Liver (tissue), 9 donors: ENCODE data around the gene TMEM205. TPM values are rescaled to one million over a fixed set of nuclear protein-coding genes. Genes with fewer than 3 reads are reported as not detected.
"Not testable (repeated sequence)": the region's sequence is repeated elsewhere in the genome, so short reads cannot be mapped to it uniquely, and the experiment has no call there.

Experiments
- DNase-seq: peaks from one replicate; pipeline ENCODE4 v3.0.0-alpha.2; 2017; ENCODE audit warnings: low spot score
- H3K27ac ChIP-seq, 2 donors: one replicate each; pipeline ENCODE4 v1.7.0; 2013; ENCODE audit warnings: inconsistent platforms in 2 of 2, low read length in 2 of 2, control low read depth in 1 of 2, low read depth in 1 of 2, mild to moderate bottlenecking in 1 of 2
- H3K27me3 ChIP-seq, 4 donors: one replicate each; pipeline versions ENCODE4 v1.6.1 to v1.7.0; 2013; ENCODE audit warnings: low read length in 3 of 4, inconsistent platforms in 1 of 4, mild to moderate bottlenecking in 1 of 4, moderate library complexity in 1 of 4; ENCODE audit not compliant: control insufficient read depth in 4 of 4, insufficient read depth in 4 of 4
- H3K36me3 ChIP-seq, 4 donors: one replicate each; pipeline versions ENCODE4 v1.6.1 to v1.7.0; 2013; ENCODE audit warnings: low read length in 3 of 4, mild to moderate bottlenecking in 3 of 4, low read depth in 1 of 4, moderate library complexity in 1 of 4; ENCODE audit not compliant: control insufficient read depth in 4 of 4, insufficient read depth in 3 of 4
- H3K4me1 ChIP-seq, 4 donors: one replicate each; pipeline versions ENCODE4 v1.6.1 to v1.7.0; 2013; ENCODE audit warnings: low read length in 3 of 4, mild to moderate bottlenecking in 3 of 4, moderate library complexity in 1 of 4; ENCODE audit not compliant: control insufficient read depth in 4 of 4, insufficient read depth in 4 of 4
- H3K4me3 ChIP-seq, 3 donors: one replicate each; pipeline versions ENCODE4 v1.6.1 to v1.7.0; 2013; ENCODE audit warnings: low read length in 3 of 3, control low read depth in 1 of 3, low read depth in 1 of 3, mild to moderate bottlenecking in 1 of 3
- H3K9ac ChIP-seq, 2 donors: one replicate each; pipeline ENCODE4 v1.7.0; 2013; ENCODE audit warnings: low read length in 2 of 2, mild to moderate bottlenecking in 2 of 2, moderate library complexity in 2 of 2, control low read depth in 1 of 2, low read depth in 1 of 2
- H3K9me3 ChIP-seq, 4 donors: one replicate each; pipeline versions ENCODE4 v1.6.1 to v1.7.0; 2013; ENCODE audit warnings: low read length in 3 of 4; ENCODE audit not compliant: control insufficient read depth in 4 of 4
- EGR1 ChIP-seq, 2 donors: IDR thresholded peaks; 2 replicates each; pipeline ENCODE4 v1.6.1; 2016 to 2018; ENCODE audit warnings: antibody characterized with exemption in 2 of 2, low read depth in 2 of 2
- FOXA2 ChIP-seq: IDR thresholded peaks from 2 replicates; pipeline ENCODE4 v1.6.1; 2016; ENCODE audit warnings: antibody characterized with exemption
- HNF4A ChIP-seq, 2 donors: conservative IDR thresholded peaks; 2 replicates each; pipeline ENCODE4 v1.6.1; 2016; ENCODE audit warnings: antibody characterized with exemption in 2 of 2, mild to moderate bottlenecking in 2 of 2
- HNF4G ChIP-seq: IDR thresholded peaks from 2 replicates; pipeline ENCODE4 v1.6.1; 2016; ENCODE audit warnings: antibody characterized with exemption
- JUND ChIP-seq, 2 donors: IDR thresholded peaks; 2 replicates each; pipeline ENCODE4 v1.6.1; 2016; ENCODE audit warnings: antibody characterized with exemption in 2 of 2
- NR2F2 ChIP-seq: IDR thresholded peaks from 2 replicates; pipeline ENCODE4 v1.6.1; 2016; ENCODE audit warnings: antibody characterized with exemption
- RXRA ChIP-seq, 2 donors: IDR thresholded peaks; 2 replicates each; pipeline ENCODE4 v1.6.1; 2017 to 2018; ENCODE audit warnings: antibody characterized with exemption in 2 of 2, mild to moderate bottlenecking in 1 of 2
- SP1 ChIP-seq: IDR thresholded peaks from 2 replicates; pipeline ENCODE4 v1.6.1; 2018; ENCODE audit warnings: antibody characterized with exemption, mild to moderate bottlenecking
- TAF1 ChIP-seq: conservative IDR thresholded peaks from 2 replicates; pipeline ENCODE4 v1.6.1; 2016; ENCODE audit warnings: antibody characterized with exemption, mild to moderate bottlenecking
- WGBS: extraction: QIAGEN DNeasy Blood & Tissue Kit; methylation state at CpG from one replicate; pipeline ENCODE4 v1.1.7; 2013; 5-methylcytosine and 5-hydroxymethylcytosine counted together
- polyA plus RNA-seq, 2 donors: library from polyadenylated mRNA; stranded (reverse) in 1 of 2; unstranded in 1 of 2; fragments of 200-250 nt in 1 of 2; fragments of >200 nt in 1 of 2; fragmentation: Nextera tagmentation in 1 of 2; extraction: Ambion mirVana in 1 of 2; gene quantifications; one replicate each; pipeline versions ENCODE4 v1.2.1 to v1.2.3, GENCODE V29; 2013 to 2015
- total RNA-seq, 2 donors: library from RNA; depleted of rRNA; stranded (reverse); fragments of >200 nt; gene quantifications; one replicate each; pipeline ENCODE4 v1.2.3, GENCODE V29; 2014
- TF ChIP-seq, protein P1 (sequence below): IDR thresholded peaks from 2 replicates; pipeline ENCODE4 v1.6.1; 2016; ENCODE audit warnings: antibody characterized with exemption
- TF ChIP-seq, protein P2 (sequence below): fragments of 150-350 bp; IDR thresholded peaks from 2 replicates; pipeline ENCODE4 v1.5.1; 2017; ENCODE audit warnings: improper control_type of control experiment, low read depth, low read length; ENCODE audit not compliant: missing input control
- TF ChIP-seq, protein P3 (sequence below): IDR thresholded peaks from 2 replicates; pipeline ENCODE4 v1.6.1; 2016; ENCODE audit warnings: antibody characterized with exemption
- TF ChIP-seq, protein P4 (sequence below): IDR thresholded peaks from 2 replicates; pipeline ENCODE4 v1.6.1; 2016; ENCODE audit warnings: antibody characterized with exemption, mild to moderate bottlenecking
- donor health status: healthy.
- donor health status: healthy.
- donor health status: healthy.
- donor health status: healthy.
- donor health status: healthy.

The TMEM205 gene
- total and polyA plus RNA-seq, 4 donors = 110 to 410 (median 272) TPM

DNA sequence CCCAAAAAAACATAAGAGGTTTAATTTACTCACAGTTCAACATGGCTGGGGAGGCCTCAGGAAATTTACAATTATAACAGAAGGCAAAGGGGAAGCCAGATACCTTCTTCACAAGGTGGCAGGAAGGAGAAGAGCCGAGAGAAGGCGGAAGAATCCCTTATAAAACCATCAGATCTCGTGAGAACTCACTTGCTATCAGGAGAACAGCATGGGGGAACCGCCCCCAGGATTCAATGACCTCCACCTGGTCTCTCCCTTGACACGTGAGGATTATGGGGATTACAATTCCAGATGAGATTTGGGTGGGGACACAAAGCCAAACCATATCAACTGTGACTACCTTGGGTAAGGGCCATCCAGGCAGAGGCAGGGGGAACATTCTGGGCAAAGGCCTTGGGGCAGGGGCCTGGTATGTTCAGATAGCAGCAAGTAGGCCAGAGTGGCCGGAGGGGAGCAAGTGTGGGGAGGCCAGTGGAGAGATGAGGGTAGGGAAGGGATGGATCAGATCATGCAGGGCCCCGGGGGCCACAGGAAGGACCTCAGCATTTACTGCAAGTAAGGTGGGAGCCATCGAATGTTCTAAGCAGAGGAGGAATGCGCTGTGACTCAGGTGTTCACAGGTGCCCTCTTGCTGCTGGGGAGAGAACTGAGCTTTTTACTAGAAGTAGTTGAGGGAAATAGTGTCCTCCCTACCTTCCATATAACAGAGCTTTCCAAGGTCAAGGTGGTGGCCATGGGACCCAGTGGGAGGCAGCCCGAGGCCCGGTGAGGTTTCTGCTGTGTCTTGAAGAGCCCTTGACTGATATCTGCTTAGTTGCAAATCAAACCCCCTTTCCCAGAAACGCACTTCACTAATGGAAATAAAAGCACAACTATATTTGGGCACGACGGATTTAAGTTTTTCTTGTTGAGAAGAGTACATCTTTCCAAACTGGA lies 24.6 kb downstream of the TMEM205 start:
- H3K9ac ChIP-seq = no peak overlapping the region
- 86% methylated on average over 14 of the region's 14 CpGs for whole genome bisulfite sequencing
- H3K27me3 ChIP-seq = no peaks in the 10 kb centered on the region

DNA sequence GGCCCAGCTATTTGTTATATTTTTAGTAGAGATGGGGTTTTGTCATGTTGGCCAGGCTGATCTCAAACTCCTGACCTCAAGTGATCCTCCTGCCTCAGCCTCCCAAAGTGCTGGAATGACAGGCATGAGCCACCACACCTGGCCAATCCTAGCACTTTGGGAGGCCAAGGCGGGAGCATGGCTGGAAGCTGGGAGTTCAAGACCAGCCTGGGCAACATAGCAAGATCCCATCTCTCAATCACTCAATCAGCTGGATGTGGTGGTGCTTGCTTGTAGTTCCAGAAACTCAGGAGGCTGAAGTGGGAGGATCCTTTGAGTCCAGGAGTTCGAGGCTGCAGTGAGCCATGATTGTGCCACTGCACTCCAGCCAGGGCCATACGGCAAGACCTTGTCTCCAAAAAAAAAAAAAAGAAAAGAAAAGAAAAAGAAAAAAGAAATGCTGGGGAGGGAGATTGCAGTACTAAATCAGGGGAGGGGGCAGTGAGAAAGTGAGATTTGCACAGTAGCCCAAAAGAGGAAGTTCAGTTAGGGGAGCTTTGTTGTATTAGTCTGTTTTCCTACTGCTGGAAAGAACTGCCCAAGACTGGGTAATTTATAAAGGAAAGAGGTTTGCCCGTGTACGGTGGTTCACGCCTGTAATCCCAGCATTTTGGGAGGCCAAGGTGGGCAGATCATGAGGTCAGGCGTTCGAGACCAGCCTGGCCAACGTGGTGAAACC lies 25.6 kb downstream of the TMEM205 start:
- H3K9ac ChIP-seq, H3K9me3 ChIP-seq, H3K36me3 ChIP-seq, DNase-seq, H3K27ac ChIP-seq, H3K27me3 ChIP-seq, H3K4me3 ChIP-seq: not testable (repeated sequence)
- peaks cover 6 to 16% (median 12%) of the 10 kb centered on the region in 4 donors for H3K4me1 ChIP-seq
- 79% methylated on average over 9 of the region's 9 CpGs for WGBS

More for the DNA sequence above, 24.6 kb downstream of the TMEM205 start:
- H3K36me3 ChIP-seq = no peaks in the 10 kb centered on the region
- peaks cover 6 to 16% (median 12%) of the 10 kb centered on the region in 4 donors for H3K4me1 ChIP-seq
- no peak for DNase-seq
- H3K27ac ChIP-seq = peak overlapping the region in 1 of 2 donors; percentile 37
- TF ChIP-seq HNF4G (no peak), TAF1 (no peak)
- H3K4me3 ChIP-seq = no peak overlapping the region
- no peaks in the 10 kb centered on the region for H3K9me3 ChIP-seq

DNA sequence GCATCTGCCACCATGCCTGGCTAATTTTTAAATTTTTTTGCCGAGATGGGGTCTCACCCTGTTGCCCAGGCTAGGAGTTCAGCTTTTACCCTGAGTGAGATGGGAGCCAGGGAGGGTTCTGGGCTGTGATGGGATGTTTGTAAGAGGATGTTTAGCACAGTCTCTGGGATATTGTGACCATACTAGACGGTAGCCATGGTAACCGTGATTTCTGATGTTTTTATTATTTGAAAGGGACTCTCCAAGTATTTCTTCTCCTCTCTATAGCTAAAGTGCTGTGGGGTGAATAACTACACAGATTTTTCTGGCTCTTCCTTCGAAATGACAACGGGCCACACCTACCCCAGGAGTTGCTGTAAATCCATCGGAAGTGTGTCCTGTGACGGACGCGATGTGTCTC lies 39.7 kb downstream of the TMEM205 start:
- H3K4me1 ChIP-seq = no peaks in the 10 kb centered on the region
- H3K27me3 ChIP-seq = no peaks in the 10 kb centered on the region
- 88% methylated on average over 9 of the region's 9 CpGs for WGBS
- DNase-seq = no peak
- no peaks in the 10 kb centered on the region for H3K36me3 ChIP-seq
- H3K9me3 ChIP-seq = no peaks in the 10 kb centered on the region
- no peak overlapping the region for H3K27ac ChIP-seq
- H3K4me3 ChIP-seq = no peak overlapping the region
- TF ChIP-seq FOXA2 (no peak), HNF4A (conservative IDR thresholded peaks at IDR 0.05) (no peak), RXRA (IDR thresholded peaks at IDR 0.05) (no peak), NR2F2 (no peak), SP1 (no peak), JUND (IDR thresholded peaks at IDR 0.05) (no peak), EGR1 (IDR thresholded peaks at IDR 0.05; ENCODE audit: low read depth in 2 of 2) (no peak)
- TF ChIP-seq, protein P1, sequence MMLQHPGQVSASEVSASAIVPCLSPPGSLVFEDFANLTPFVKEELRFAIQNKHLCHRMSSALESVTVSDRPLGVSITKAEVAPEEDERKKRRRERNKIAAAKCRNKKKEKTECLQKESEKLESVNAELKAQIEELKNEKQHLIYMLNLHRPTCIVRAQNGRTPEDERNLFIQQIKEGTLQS = no peak
- TF ChIP-seq, protein P2, sequence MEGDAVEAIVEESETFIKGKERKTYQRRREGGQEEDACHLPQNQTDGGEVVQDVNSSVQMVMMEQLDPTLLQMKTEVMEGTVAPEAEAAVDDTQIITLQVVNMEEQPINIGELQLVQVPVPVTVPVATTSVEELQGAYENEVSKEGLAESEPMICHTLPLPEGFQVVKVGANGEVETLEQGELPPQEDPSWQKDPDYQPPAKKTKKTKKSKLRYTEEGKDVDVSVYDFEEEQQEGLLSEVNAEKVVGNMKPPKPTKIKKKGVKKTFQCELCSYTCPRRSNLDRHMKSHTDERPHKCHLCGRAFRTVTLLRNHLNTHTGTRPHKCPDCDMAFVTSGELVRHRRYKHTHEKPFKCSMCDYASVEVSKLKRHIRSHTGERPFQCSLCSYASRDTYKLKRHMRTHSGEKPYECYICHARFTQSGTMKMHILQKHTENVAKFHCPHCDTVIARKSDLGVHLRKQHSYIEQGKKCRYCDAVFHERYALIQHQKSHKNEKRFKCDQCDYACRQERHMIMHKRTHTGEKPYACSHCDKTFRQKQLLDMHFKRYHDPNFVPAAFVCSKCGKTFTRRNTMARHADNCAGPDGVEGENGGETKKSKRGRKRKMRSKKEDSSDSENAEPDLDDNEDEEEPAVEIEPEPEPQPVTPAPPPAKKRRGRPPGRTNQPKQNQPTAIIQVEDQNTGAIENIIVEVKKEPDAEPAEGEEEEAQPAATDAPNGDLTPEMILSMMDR = no peak
- TF ChIP-seq, protein P3, sequence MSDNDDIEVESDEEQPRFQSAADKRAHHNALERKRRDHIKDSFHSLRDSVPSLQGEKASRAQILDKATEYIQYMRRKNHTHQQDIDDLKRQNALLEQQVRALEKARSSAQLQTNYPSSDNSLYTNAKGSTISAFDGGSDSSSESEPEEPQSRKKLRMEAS = no peak
- TF ChIP-seq, protein P4, sequence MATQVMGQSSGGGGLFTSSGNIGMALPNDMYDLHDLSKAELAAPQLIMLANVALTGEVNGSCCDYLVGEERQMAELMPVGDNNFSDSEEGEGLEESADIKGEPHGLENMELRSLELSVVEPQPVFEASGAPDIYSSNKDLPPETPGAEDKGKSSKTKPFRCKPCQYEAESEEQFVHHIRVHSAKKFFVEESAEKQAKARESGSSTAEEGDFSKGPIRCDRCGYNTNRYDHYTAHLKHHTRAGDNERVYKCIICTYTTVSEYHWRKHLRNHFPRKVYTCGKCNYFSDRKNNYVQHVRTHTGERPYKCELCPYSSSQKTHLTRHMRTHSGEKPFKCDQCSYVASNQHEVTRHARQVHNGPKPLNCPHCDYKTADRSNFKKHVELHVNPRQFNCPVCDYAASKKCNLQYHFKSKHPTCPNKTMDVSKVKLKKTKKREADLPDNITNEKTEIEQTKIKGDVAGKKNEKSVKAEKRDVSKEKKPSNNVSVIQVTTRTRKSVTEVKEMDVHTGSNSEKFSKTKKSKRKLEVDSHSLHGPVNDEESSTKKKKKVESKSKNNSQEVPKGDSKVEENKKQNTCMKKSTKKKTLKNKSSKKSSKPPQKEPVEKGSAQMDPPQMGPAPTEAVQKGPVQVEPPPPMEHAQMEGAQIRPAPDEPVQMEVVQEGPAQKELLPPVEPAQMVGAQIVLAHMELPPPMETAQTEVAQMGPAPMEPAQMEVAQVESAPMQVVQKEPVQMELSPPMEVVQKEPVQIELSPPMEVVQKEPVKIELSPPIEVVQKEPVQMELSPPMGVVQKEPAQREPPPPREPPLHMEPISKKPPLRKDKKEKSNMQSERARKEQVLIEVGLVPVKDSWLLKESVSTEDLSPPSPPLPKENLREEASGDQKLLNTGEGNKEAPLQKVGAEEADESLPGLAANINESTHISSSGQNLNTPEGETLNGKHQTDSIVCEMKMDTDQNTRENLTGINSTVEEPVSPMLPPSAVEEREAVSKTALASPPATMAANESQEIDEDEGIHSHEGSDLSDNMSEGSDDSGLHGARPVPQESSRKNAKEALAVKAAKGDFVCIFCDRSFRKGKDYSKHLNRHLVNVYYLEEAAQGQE = no peak
- no peak overlapping the region for H3K9ac ChIP-seq
